Measurements from ENCODE around the gene DENND2D. TPM values are rescaled to one million over a fixed set of nuclear protein-coding genes. Genes with fewer than 3 reads are reported as not detected.

Gene DENND2D
- 21.7 and 28.3 TPM in 2 replicates for total RNA-seq

GRCh38 chr1:111199881-111200801 is at the start of gene DENND2D:
TSS of gene DENND2D (minus strand) at chr1:111200646. CDS start at chr1:111200459, 187 bp downstream.

DNA sequence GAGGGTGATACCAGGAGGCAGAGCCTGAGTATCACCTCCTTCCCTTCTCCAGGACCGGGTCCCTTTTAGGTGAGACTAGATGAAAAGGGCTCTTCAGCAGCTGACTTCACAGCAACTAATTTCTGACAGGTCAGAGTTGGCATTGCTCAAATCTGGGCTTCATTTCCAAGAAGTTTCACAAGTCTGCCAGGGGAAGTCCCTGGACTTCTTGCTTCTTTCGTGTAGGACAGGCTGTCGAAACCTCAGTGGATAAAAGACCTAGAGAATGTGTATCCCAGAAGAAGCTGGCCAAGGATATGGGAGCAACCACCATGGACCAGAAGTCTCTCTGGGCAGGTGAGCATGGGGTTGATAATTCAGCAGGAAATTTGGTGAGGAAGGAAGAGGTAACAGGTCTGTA is 27.0 kb upstream of the DENND2D start, which contains the start of gene CHI3L2:
TSS of gene CHI3L2 (plus strand) at position 280 of the 400 bp plus-strand sequence. CDS start at position 297, 17 bp downstream.

GRCh38 chr1:111139956-111140679 is 60.3 kb downstream of the DENND2D start, which contains the start of the genes CEPT1 and DRAM2:
TSS of gene CEPT1 (plus strand) at chr1:111140223. CDS start at chr1:111147715, 7,492 bp downstream.
TSS of gene DRAM2 (minus strand) at chr1:111140093. CDS start at chr1:111131554, 8,539 bp downstream.

Other genes starting within 250 kb of the DENND2D start
- 7.2 and 11.3 TPM in 2 replicates for gene LRIF1, start 236.7 kb downstream of the DENND2D start, total RNA-seq
- gene DRAM2, start 60.6 kb downstream of the DENND2D start, total RNA-seq: 75.7 and 97.4 TPM in 2 replicates
- gene CEPT1, start 60.4 kb downstream of the DENND2D start, total RNA-seq: 60.5 and 73.3 TPM in 2 replicates
- gene CHI3L2, start 27.1 kb upstream of the DENND2D start, total RNA-seq: 0.96 TPM in 1 of 2 replicates, not detected in the other
- gene CHIA, start 90.2 kb upstream of the DENND2D start, total RNA-seq: not detected in 2 replicates
- 0.64 and 1.2 TPM in 2 replicates for gene OVGP1, start 227.1 kb upstream of the DENND2D start, total RNA-seq
- gene WDR77, start 248.6 kb upstream of the DENND2D start, total RNA-seq: 47.7 and 66.5 TPM in 2 replicates
- 239 and 249 TPM in 2 replicates for gene ATP5PB, start 248.8 kb upstream of the DENND2D start, total RNA-seq